ENCODE measurements around the gene YIPF5. TPM values are rescaled to one million over a fixed set of nuclear protein-coding genes. Genes with fewer than 3 reads are reported as not detected.

The YIPF5 gene
- total RNA-seq, 1 donor from 2014 or later = 152 TPM

DNA sequence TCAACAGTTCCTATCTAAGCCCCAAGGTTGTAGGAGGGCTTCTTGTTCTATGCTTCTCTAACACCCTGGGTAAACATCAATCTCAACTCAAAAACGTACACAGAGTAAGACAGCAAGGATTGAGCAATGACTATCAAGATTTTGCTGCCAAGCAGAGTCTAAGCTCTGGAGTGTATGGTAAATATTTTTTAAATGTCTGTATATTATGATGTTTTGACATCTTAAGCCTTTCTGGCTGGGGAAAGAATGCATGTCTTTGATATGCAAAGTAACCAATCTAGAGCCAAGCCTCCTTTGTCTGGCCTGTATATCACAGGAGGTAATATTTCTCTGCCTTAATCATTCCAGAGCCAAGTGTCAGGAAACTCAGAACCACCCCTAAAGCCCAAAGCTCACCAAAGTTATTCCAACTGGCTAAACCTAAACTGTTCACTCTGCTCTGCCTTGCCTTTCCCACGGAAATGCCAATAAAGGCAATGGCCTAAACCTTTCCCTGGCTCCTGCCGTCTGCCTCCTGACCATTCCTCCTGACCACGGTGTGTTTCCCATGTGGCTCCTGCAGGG is 45.2 kb downstream of the YIPF5 start:
- DNase-seq (ENCODE audit: low spot score) = peak; percentile 93

DNA sequence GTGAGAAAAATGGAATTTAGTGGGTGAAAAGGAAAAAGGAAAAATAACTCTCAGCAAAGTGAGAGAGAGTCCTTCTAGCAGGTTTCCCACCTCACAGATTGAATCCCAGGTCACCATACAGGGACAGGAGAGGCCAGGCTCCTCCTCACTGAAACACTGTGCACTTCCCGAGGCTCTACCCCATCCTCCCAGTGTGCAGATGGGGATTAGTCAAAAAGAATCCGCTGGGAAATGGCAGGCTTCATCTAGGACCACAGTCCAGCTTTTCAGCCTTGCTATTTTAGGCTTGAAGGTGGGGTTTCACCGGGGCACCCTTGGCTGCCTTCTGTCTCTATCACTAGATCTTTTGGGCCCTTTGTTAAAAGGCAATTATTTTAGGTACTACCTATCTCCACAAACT is 47.8 kb downstream of the YIPF5 start:
- peak; percentile 58 for DNase-seq (ENCODE audit: low spot score)

DNA sequence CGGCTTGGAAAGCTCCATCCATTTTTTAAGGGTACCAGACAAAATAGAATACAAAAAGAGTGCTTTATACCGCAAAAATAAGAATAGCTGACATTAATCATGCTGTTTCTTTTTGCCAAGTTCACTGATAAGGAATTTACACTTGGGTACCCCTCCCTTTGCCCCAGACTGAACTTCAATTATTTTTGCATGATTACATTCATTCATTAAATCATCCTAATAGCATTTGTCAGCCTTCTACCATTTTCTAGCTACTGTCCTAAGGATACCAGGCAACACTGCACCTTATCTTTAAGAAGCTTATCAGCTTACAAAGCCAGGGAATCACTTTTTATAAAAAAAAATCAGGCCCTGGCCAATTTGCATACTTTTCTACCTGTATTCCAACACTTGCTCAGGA is 48.4 kb downstream of the YIPF5 start:
- no peak for DNase-seq (ENCODE audit: low spot score)

DNA sequence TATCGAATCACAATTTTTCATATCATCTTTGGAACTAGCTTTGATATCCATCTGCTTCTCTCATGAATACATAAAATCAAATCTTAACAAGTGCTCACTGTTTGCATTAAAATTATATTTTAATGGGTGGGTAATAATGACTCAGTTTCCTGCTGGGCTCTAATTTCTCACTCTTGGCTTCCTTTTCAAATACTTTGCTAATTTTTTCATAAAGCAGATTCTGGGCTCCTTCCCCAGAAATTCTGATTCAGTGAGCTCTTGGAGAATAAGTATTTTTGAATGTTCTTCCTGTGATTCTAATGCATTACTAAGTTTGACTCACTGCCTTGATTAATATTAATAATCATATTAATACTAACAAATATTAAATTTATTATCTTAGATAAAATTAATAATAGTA is 48.9 kb downstream of the YIPF5 start:
- DNase-seq (ENCODE audit: low spot score) = peak; percentile 30

DNA sequence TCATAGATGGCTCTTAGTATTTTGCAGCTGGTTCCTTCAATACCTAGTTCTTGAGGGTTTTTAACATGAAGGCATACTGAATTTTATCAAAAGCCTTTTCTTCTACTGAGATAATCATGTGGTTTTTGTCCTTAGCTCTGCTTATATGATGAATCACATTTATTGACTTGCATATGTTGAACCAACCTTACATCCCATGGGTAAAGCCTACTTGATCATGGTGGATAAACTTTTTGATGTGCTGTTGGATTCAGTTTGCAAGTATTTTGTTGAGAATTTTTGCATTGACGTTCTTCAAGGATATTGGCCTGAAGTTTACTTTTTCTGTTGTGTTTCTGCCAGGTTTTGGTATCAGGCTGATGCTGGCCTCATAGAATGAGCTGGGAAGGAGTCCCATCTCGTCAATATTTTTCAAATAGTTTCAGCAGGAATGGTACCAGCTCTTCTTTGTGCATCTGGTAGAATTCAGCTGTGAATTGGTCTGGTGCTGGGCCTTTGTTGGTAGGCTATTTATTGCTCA is 49.7 kb downstream of the YIPF5 start:
- DNase-seq (ENCODE audit: low spot score) = peak; percentile 97

DNA sequence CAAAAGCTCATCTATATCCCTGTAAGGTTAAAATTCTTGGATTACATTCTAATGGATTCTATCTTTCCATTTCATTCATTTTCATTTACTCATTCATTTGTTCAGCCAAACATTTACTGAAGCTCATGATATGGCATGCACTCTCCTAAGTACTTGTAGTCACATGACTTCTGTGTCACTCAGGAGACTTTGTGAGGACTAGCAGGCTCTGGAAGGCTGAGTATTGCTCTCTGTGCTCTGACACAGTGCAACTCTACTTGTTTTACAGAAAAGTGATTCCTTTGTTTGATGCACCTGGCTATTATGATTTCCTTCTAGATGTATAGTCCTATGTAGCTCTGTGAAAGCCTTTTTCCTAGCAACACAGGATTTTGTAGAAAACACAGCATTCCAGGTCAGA is 53.0 kb downstream of the YIPF5 start:
- DNase-seq (ENCODE audit: low spot score) = no peak

DNA sequence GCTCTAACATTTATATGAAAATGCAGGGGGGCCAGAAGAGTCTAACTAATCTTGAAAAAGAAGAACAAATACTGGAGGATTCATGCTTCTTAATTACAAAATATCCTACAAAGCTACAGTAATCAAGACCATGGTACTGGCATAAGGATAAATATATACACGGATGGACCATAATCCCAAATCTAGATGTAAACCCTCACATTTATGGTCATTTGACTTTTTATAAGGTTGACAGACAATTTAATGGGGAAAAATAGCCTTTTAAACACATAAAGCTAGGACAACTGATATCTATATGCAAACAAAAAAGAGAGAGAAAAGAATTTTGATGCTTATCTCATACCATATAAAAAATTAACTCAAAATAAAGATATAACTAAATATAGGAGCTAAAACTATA is 55.9 kb downstream of the YIPF5 start:
- DNase-seq (ENCODE audit: low spot score) = no peak

Other genes starting within 250 kb of the YIPF5 start
- gene KCTD16, start 214 bp upstream of the YIPF5 start, total RNA-seq (ENCODE audit: insufficient read depth, low replicate concordance) = 16.1 TPM

All from umbilical cord (tissue), 2 donors.